ENCODE data around the gene NAV2.

The NAV2 gene

GRCh38 chr11:20088397-20089225, 376.0 kb downstream of the NAV2 start:
- no peak for DNase-seq (ENCODE audit: low read depth)

- no peak for DNase-seq (ENCODE audit: low read depth)
These were observed 376.7 kb downstream of the NAV2 start for GRCh38 chr11:20089367-20089766.

- DNase-seq (ENCODE audit: low read depth): no peak
These were observed 377.4 kb downstream of the NAV2 start for GRCh38 chr11:20089796-20090653.

- no peak for DNase-seq (ENCODE audit: low read depth)
These were observed 378.2 kb downstream of the NAV2 start for GRCh38 chr11:20090654-20091374.

GRCh38 chr11:20093775-20094174, 381.1 kb downstream of the NAV2 start:
- DNase-seq (ENCODE audit: low read depth): no peak

- DNase-seq (ENCODE audit: low read depth): no peak
These were observed 382.6 kb downstream of the NAV2 start for GRCh38 chr11:20095189-20095588.

GRCh38 chr11:20097319-20098221, 384.9 kb downstream of the NAV2 start:
- DNase-seq (ENCODE audit: low read depth): no peak

- no peak for DNase-seq (ENCODE audit: low read depth)
These were observed 386.9 kb downstream of the NAV2 start for GRCh38 chr11:20099527-20099926.

- DNase-seq (ENCODE audit: low read depth): no peak
These were observed 389.8 kb downstream of the NAV2 start for GRCh38 chr11:20102397-20102796.

- no peak for DNase-seq (ENCODE audit: low read depth)
These were observed 390.6 kb downstream of the NAV2 start for GRCh38 chr11:20103281-20103680.

- DNase-seq (ENCODE audit: low read depth): no peak
These were observed 392.8 kb downstream of the NAV2 start for GRCh38 chr11:20105427-20105826.

- DNase-seq (ENCODE audit: low read depth): no peak
These were observed 397.3 kb downstream of the NAV2 start for GRCh38 chr11:20109731-20110445.

- DNase-seq (ENCODE audit: low read depth): no peak
These were observed 398.5 kb downstream of the NAV2 start for GRCh38 chr11:20110908-20111669.

GRCh38 chr11:20111871-20112270, 399.2 kb downstream of the NAV2 start:
- no peak for DNase-seq (ENCODE audit: low read depth)

- no peak for DNase-seq (ENCODE audit: low read depth)
These were observed 399.9 kb downstream of the NAV2 start for GRCh38 chr11:20112291-20113148.

- DNase-seq (ENCODE audit: low read depth): no peak
These were observed 400.5 kb downstream of the NAV2 start for GRCh38 chr11:20113149-20113438.

GRCh38 chr11:20114588-20114987, 402.0 kb downstream of the NAV2 start:
- no peak for DNase-seq (ENCODE audit: low read depth)

- no peak for DNase-seq (ENCODE audit: low read depth)
These were observed 404.2 kb downstream of the NAV2 start for GRCh38 chr11:20116825-20117224.

- no peak for DNase-seq (ENCODE audit: low read depth)
These were observed 404.7 kb downstream of the NAV2 start for GRCh38 chr11:20117291-20117690.
